HEK293 (cell line): ENCODE measurements around the gene RNF169.

Source experiments
- CTCF ChIA-PET: fragments of 350-600 bp; formaldehyde crosslinking; extraction: SDS; loops from one replicate; lab custom pipeline; 2021; ENCODE audit warnings: antibody characterized with exemption; lab: Yijun Ruan, JAX
- POLR2A ChIA-PET: fragments of 300-600 bp; formaldehyde crosslinking; extraction: SDS; loops from one replicate; lab custom pipeline; 2020; ENCODE audit warnings: antibody characterized with exemption, inconsistent platforms; lab: Yijun Ruan, JAX
- H3K27ac ChIP-seq: fragments of 200-500 bp; sonication (Bioruptor generic); 2 replicates; pipeline ENCODE4 v1.5.1; 2014; ENCODE audit warnings: low read depth, low read length, control low read depth, inconsistent platforms; ENCODE audit errors: extremely low read depth
- H3K36me3 ChIP-seq, 2 experiments: fragments of 200-500 bp in 1 of 2; sonication (Bioruptor generic) in 1 of 2; 1 replicate in 1 of 2; 2 replicates in 1 of 2; pipeline ENCODE4 v1.5.1; 2014 to 2017; ENCODE audit warnings: inconsistent platforms in 2 of 2, low read length in 2 of 2; ENCODE audit not compliant: control insufficient read depth in 2 of 2, insufficient read depth in 1 of 2
- H3K4me1 ChIP-seq: fragments of 200-500 bp; sonication (Bioruptor generic); 2 replicates; pipeline ENCODE4 v1.5.1; 2014; ENCODE audit warnings: mild to moderate bottlenecking, low read length, inconsistent platforms; ENCODE audit not compliant: control insufficient read depth, insufficient read depth
- H3K4me3 ChIP-seq: 2 replicates; pipeline ENCODE4 v1.5.1; 2011; ENCODE audit warnings: low read depth, mild to moderate bottlenecking, control low read depth, low read length, moderate library complexity
- H3K9me3 ChIP-seq: fragments of 200-500 bp; sonication (Bioruptor generic); 2 replicates; pipeline ENCODE4 v1.5.1; 2014; ENCODE audit warnings: low read depth, low read length, inconsistent platforms; ENCODE audit not compliant: control insufficient read depth, insufficient read depth
- GLI4 ChIP-seq: fragments of 450-650 bp; formaldehyde crosslinking; IDR thresholded peaks from 2 replicates; pipeline ENCODE4 v1.5.1; 2016; ENCODE audit warnings: missing biosample characterization, missing genetic modification characterization
- KLF7 ChIP-seq: fragments of 450-650 bp; formaldehyde crosslinking; IDR thresholded peaks from 2 replicates; pipeline ENCODE4 v1.5.1; 2016; ENCODE audit warnings: missing biosample characterization, missing genetic modification characterization, borderline replicate concordance
- YY1 ChIP-seq: fragments of 450-650 bp; formaldehyde crosslinking; IDR thresholded peaks from 2 replicates; pipeline ENCODE4 v1.5.1; 2018; ENCODE audit warnings: missing biosample characterization, missing genetic modification characterization
- ZBTB17 ChIP-seq: fragments of 450-650 bp; formaldehyde crosslinking; IDR thresholded peaks from 2 replicates; pipeline ENCODE4 v1.5.1; 2016; ENCODE audit warnings: missing biosample characterization, missing genetic modification characterization
- ZNF239 ChIP-seq: fragments of 450-650 bp; formaldehyde crosslinking; IDR thresholded peaks from 2 replicates; pipeline ENCODE4 v1.5.1; 2016; ENCODE audit warnings: missing biosample characterization, missing genetic modification characterization
- ZNF600 ChIP-seq: fragments of 450-650 bp; formaldehyde crosslinking; IDR thresholded peaks from 2 replicates; pipeline ENCODE4 v1.5.1; 2016; ENCODE audit warnings: missing biosample characterization, missing genetic modification characterization
- ZNF610 ChIP-seq: fragments of 450-650 bp; formaldehyde crosslinking; IDR thresholded peaks from 2 replicates; pipeline ENCODE4 v1.5.1; 2016; ENCODE audit warnings: missing biosample characterization, missing genetic modification characterization, borderline replicate concordance
- ZNF626 ChIP-seq: fragments of 450-650 bp; sonication (Bioruptor Pico); formaldehyde crosslinking; IDR thresholded peaks from 2 replicates; pipeline ENCODE4 v1.5.1; 2018; ENCODE audit warnings: missing biosample characterization, missing genetic modification characterization, inconsistent platforms
- ZNF645 ChIP-seq: fragments of 450-650 bp; formaldehyde crosslinking; IDR thresholded peaks from 2 replicates; pipeline ENCODE4; 2016; ENCODE audit warnings: missing biosample characterization, missing genetic modification characterization
- ZNF660 ChIP-seq: fragments of 450-650 bp; IDR thresholded peaks from 2 replicates; pipeline ENCODE4 v1.5.1; 2018; ENCODE audit warnings: missing biosample characterization, mild to moderate bottlenecking, missing genetic modification characterization
- ZNF776 ChIP-seq: fragments of 450-650 bp; formaldehyde crosslinking; IDR thresholded peaks from 2 replicates; pipeline ENCODE4 v1.5.0; 2017; ENCODE audit warnings: missing biosample characterization, missing genetic modification characterization, borderline replicate concordance
- TF ChIP-seq, protein P1 (sequence below): fragments of 450-650 bp; formaldehyde crosslinking; IDR thresholded peaks from 2 replicates; pipeline ENCODE4 v1.5.1; 2016; ENCODE audit warnings: missing biosample characterization, missing genetic modification characterization
- TF ChIP-seq, protein P2 (sequence below): fragments of 450-650 bp; formaldehyde crosslinking; IDR thresholded peaks from 2 replicates; pipeline ENCODE4 v1.5.1; 2016; ENCODE audit warnings: missing biosample characterization, missing genetic modification characterization
- TF ChIP-seq, protein P3 (sequence below): fragments of 450-650 bp; formaldehyde crosslinking; IDR thresholded peaks from 2 replicates; pipeline ENCODE4 v1.5.1; 2016; ENCODE audit warnings: missing biosample characterization, missing genetic modification characterization
- TF ChIP-seq, protein P4 (sequence below): fragments of 450-650 bp; formaldehyde crosslinking; IDR thresholded peaks from 2 replicates; pipeline ENCODE4 v1.5.1; 2016; ENCODE audit warnings: missing biosample characterization, missing genetic modification characterization
- TF ChIP-seq, protein P5 (sequence below): fragments of 450-650 bp; formaldehyde crosslinking; IDR thresholded peaks from 2 replicates; pipeline ENCODE4 v1.5.1; 2016; ENCODE audit warnings: missing biosample characterization, missing genetic modification characterization

Gene RNF169

GRCh38 chr11:74776546-74776945 lies 27.9 kb downstream of the RNF169 start:
- Histone ChIP-seq H3K36me3 (no peaks in the 10 kb centered on the region), H3K4me1 (no peaks in the 10 kb centered on the region), H3K9me3 (no peaks in the 10 kb centered on the region), H3K4me3 (no peak overlapping the region), H3K27ac (no peak overlapping the region)
- TF ChIP-seq, protein P1, sequence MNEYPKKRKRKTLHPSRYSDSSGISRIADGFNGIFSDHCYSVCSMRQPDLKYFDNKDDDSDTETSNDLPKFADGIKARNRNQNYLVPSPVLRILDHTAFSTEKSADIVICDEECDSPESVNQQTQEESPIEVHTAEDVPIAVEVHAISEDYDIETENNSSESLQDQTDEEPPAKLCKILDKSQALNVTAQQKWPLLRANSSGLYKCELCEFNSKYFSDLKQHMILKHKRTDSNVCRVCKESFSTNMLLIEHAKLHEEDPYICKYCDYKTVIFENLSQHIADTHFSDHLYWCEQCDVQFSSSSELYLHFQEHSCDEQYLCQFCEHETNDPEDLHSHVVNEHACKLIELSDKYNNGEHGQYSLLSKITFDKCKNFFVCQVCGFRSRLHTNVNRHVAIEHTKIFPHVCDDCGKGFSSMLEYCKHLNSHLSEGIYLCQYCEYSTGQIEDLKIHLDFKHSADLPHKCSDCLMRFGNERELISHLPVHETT (tag by site-specific recombination): no peak
- TF ChIP-seq ZBTB17 (0 out of 2 replicates have a peak, but pooled peaks have one; percentile 23), ZNF660 (tag by site-specific recombination) (no peak)
- TF ChIP-seq, protein P2, sequence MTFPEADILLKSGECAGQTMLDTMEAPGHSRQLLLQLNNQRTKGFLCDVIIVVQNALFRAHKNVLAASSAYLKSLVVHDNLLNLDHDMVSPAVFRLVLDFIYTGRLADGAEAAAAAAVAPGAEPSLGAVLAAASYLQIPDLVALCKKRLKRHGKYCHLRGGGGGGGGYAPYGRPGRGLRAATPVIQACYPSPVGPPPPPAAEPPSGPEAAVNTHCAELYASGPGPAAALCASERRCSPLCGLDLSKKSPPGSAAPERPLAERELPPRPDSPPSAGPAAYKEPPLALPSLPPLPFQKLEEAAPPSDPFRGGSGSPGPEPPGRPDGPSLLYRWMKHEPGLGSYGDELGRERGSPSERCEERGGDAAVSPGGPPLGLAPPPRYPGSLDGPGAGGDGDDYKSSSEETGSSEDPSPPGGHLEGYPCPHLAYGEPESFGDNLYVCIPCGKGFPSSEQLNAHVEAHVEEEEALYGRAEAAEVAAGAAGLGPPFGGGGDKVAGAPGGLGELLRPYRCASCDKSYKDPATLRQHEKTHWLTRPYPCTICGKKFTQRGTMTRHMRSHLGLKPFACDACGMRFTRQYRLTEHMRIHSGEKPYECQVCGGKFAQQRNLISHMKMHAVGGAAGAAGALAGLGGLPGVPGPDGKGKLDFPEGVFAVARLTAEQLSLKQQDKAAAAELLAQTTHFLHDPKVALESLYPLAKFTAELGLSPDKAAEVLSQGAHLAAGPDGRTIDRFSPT (tag by site-specific recombination): no peak
- TF ChIP-seq, protein P3, sequence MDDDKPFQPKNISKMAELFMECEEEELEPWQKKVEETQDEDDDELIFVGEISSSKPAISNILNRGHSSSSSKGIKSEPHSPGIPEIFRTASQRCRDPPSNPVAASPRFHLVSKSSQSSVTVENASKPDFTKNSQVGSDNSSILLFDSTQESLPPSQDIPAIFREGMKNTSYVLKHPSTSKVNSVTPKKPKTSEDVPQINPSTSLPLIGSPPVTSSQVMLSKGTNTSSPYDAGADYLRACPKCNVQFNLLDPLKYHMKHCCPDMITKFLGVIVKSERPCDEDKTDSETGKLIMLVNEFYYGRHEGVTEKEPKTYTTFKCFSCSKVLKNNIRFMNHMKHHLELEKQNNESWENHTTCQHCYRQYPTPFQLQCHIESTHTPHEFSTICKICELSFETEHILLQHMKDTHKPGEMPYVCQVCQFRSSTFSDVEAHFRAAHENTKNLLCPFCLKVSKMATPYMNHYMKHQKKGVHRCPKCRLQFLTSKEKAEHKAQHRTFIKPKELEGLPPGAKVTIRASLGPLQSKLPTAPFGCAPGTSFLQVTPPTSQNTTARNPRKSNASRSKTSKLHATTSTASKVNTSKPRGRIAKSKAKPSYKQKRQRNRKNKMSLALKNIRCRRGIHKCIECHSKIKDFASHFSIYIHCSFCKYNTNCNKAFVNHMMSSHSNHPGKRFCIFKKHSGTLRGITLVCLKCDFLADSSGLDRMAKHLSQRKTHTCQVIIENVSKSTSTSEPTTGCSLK (tag by site-specific recombination): no peak
- ChIA-PET POLR2A (interaction anchor here (0.7 kb wide), 1 partner anchor 1879 kb away, joined by 6 read pairs; no protein-coding TSS in a partner anchor), CTCF (no interaction called here)

- H3K4me1 ChIP-seq: no peaks in the 10 kb centered on the region
- H3K9me3 ChIP-seq: no peaks in the 10 kb centered on the region
- TF ChIP-seq KLF7 (tag by site-specific recombination) (no peak), ZNF645 (tag by site-specific recombination) (no peak), ZNF239 (no peak), ZNF600 (no peak), ZNF610 (tag by site-specific recombination) (no peak), ZNF776 (tag by site-specific recombination) (no peak), YY1 (no peak), ZNF626 (no peak), GLI4 (tag by site-specific recombination) (no peak)
- TF ChIP-seq, protein P4, sequence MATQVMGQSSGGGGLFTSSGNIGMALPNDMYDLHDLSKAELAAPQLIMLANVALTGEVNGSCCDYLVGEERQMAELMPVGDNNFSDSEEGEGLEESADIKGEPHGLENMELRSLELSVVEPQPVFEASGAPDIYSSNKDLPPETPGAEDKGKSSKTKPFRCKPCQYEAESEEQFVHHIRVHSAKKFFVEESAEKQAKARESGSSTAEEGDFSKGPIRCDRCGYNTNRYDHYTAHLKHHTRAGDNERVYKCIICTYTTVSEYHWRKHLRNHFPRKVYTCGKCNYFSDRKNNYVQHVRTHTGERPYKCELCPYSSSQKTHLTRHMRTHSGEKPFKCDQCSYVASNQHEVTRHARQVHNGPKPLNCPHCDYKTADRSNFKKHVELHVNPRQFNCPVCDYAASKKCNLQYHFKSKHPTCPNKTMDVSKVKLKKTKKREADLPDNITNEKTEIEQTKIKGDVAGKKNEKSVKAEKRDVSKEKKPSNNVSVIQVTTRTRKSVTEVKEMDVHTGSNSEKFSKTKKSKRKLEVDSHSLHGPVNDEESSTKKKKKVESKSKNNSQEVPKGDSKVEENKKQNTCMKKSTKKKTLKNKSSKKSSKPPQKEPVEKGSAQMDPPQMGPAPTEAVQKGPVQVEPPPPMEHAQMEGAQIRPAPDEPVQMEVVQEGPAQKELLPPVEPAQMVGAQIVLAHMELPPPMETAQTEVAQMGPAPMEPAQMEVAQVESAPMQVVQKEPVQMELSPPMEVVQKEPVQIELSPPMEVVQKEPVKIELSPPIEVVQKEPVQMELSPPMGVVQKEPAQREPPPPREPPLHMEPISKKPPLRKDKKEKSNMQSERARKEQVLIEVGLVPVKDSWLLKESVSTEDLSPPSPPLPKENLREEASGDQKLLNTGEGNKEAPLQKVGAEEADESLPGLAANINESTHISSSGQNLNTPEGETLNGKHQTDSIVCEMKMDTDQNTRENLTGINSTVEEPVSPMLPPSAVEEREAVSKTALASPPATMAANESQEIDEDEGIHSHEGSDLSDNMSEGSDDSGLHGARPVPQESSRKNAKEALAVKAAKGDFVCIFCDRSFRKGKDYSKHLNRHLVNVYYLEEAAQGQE: no peak
- TF ChIP-seq, protein P5, sequence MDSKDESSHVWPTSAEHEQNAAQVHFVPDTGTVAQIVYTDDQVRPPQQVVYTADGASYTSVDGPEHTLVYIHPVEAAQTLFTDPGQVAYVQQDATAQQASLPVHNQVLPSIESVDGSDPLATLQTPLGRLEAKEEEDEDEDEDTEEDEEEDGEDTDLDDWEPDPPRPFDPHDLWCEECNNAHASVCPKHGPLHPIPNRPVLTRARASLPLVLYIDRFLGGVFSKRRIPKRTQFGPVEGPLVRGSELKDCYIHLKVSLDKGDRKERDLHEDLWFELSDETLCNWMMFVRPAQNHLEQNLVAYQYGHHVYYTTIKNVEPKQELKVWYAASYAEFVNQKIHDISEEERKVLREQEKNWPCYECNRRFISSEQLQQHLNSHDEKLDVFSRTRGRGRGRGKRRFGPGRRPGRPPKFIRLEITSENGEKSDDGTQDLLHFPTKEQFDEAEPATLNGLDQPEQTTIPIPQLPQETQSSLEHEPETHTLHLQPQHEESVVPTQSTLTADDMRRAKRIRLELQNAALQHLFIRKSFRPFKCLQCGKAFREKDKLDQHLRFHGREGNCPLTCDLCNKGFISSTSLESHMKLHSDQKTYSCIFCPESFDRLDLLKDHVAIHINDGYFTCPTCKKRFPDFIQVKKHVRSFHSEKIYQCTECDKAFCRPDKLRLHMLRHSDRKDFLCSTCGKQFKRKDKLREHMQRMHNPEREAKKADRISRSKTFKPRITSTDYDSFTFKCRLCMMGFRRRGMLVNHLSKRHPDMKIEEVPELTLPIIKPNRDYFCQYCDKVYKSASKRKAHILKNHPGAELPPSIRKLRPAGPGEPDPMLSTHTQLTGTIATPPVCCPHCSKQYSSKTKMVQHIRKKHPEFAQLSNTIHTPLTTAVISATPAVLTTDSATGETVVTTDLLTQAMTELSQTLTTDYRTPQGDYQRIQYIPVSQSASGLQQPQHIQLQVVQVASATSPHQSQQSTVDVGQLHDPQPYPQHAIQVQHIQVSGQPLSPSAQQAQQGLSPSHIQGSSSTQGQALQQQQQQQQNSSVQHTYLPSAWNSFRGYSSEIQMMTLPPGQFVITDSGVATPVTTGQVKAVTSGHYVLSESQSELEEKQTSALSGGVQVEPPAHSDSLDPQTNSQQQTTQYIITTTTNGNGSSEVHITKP (tag by site-specific recombination): no peak
- H3K27ac ChIP-seq: no peak overlapping the region
- ChIA-PET POLR2A (no interaction called here), CTCF (no interaction called here)
- H3K4me3 ChIP-seq: no peak overlapping the region
- no peaks in the 10 kb centered on the region for H3K36me3 ChIP-seq
Measured at GRCh38 chr11:74777038-74777437, 28.4 kb downstream of the RNF169 start.
